22Rv1 (cell line): ENCODE results near the gene YIPF3.

Source experiments
- CTCF ChIP-seq: fragments of 450-650 bp; IDR thresholded peaks from 2 replicates; pipeline ENCODE4 v1.5.1; 2017; ENCODE audit warnings: mild to moderate bottlenecking
- ZFX ChIP-seq: fragments of 450-650 bp; IDR thresholded peaks from 2 replicates; pipeline ENCODE4 v1.6.1; 2017; ENCODE audit warnings: antibody characterized with exemption, borderline replicate concordance

- TF ChIP-seq CTCF (no peak), ZFX (no peak)
Measured at GRCh38 chr6:43478008-43478372, 38.7 kb downstream of the YIPF3 start.
